PC-9 (cell line): ENCODE measurements around the gene GNMT. TPM values are rescaled to one million over a fixed set of nuclear protein-coding genes. Genes with fewer than 3 reads are reported as not detected.

Experiments used
- Bru-seq: library from RNA; stranded (reverse); fragments of 400-500 nt; gene quantifications from one replicate; lab custom pipeline; 2021; lab: Mats Ljungman, UMichigan
- BruChase-seq, 2 experiments: library from RNA; stranded (reverse); fragments of 400-500 nt; gene quantifications; one replicate each; lab custom pipeline; 2021; lab: Mats Ljungman, UMichigan
- BruUV-seq: library from RNA; stranded (reverse); fragments of 400-500 nt; replicated peaks from 2 replicates; lab custom pipeline; 2021; lab: Mats Ljungman, UMichigan
- CTCF ChIA-PET: fragments of 300-600 bp; sonication (Branson Sonifier 250); formaldehyde crosslinking; loops from one replicate; lab custom pipeline; 2022; ENCODE audit warnings: antibody characterized with exemption; lab: Charles Lee
- POLR2A ChIA-PET: fragments of 300-600 bp; sonication (Branson Sonifier 250); formaldehyde crosslinking; loops from one replicate; lab custom pipeline; 2022; ENCODE audit warnings: antibody characterized with exemption; ENCODE audit not compliant: unreplicated experiment; lab: Charles Lee
- DNase-seq, 2 experiments: peaks; one replicate each; pipeline versions ENCODE4 v3.0.0 to v3.0.0-alpha.2; 2015 to 2022; ENCODE audit warnings: mixed read lengths in 1 of 2
- H2AFZ ChIP-seq: fragments of 200-600 bp; sonication (generic); 2 replicates; pipeline ENCODE4 v1.8.1; 2017; ENCODE audit warnings: antibody characterized with exemption
- H3F3A ChIP-seq: fragments of 200-600 bp; sonication (generic); 2 replicates; pipeline ENCODE4 v1.8.1; 2017; ENCODE audit warnings: antibody characterized with exemption, mild to moderate bottlenecking, low read depth; ENCODE audit not compliant: insufficient read depth
- H3K27ac ChIP-seq: fragments of 200-600 bp; sonication (generic); 2 replicates; pipeline ENCODE4 v1.6.1; 2016; ENCODE audit warnings: mixed run types
- H3K27me3 ChIP-seq: fragments of 200-600 bp; sonication (generic); 2 replicates; pipeline ENCODE4 v1.6.1; 2016; ENCODE audit warnings: low read depth, mixed run types; ENCODE audit not compliant: insufficient read depth
- H3K36me3 ChIP-seq: fragments of 200-600 bp; sonication (generic); 2 replicates; pipeline ENCODE4 v1.6.1; 2016; ENCODE audit warnings: low read depth, mixed run types
- H3K4me1 ChIP-seq: fragments of 200-600 bp; sonication (generic); replicated peaks from 2 replicates; pipeline ENCODE4 v1.6.1; 2016; ENCODE audit warnings: mixed run types; ENCODE audit not compliant: insufficient read depth
- H3K4me2 ChIP-seq: fragments of 200-600 bp; sonication (generic); 2 replicates; pipeline ENCODE4 v1.6.1; 2017; ENCODE audit warnings: mixed run types
- H3K4me3 ChIP-seq: fragments of 200-600 bp; sonication (generic); 2 replicates; pipeline ENCODE4 v1.6.1; 2016; ENCODE audit warnings: mixed run types
- H3K79me2 ChIP-seq: fragments of 200-600 bp; sonication (generic); 2 replicates; pipeline ENCODE4 v1.6.1; 2017; ENCODE audit warnings: low read depth, mixed run types
- H3K9me2 ChIP-seq: fragments of 200-600 bp; sonication (generic); 2 replicates; pipeline ENCODE4 v1.8.1; 2017; ENCODE audit warnings: mild to moderate bottlenecking; ENCODE audit not compliant: insufficient read depth
- H3K9me3 ChIP-seq: fragments of 200-600 bp; sonication (generic); 2 replicates; pipeline ENCODE4 v1.8.1; 2016; ENCODE audit warnings: low read depth; ENCODE audit not compliant: insufficient read depth
- H4K20me1 ChIP-seq: fragments of 200-600 bp; sonication (generic); 2 replicates; pipeline ENCODE4 v1.8.1; 2017; ENCODE audit not compliant: insufficient read depth
- CTCF ChIP-seq: fragments of 200-600 bp; sonication (generic); conservative IDR thresholded peaks from 2 replicates; pipeline ENCODE4 v1.6.1; 2017; ENCODE audit warnings: mixed run types, antibody characterized with exemption, mild to moderate bottlenecking, moderate library complexity
- EZH2 ChIP-seq: fragments of 200-600 bp; sonication (generic); IDR thresholded peaks from 2 replicates; pipeline ENCODE4 v1.8.0; 2017; ENCODE audit warnings: antibody characterized with exemption, low read depth
- intact Hi-C: fragments of 100-400 bp; cut with micrococcal nuclease; formaldehyde crosslinking; loops from one replicate; pipeline ENCODE4 v1.10.0; 2022; ENCODE audit not compliant: unreplicated experiment
- long read RNA-seq: library from polyadenylated mRNA; stranded (forward); transcript quantifications from one replicate; pipeline ENCODE4 v2.0.0, GENCODE V29; 2022
- total RNA-seq: library from RNA; stranded (reverse); gene quantifications from 2 replicates; pipeline ENCODE4 v1.2.3, GENCODE V29; 2021

The GNMT gene
- total RNA-seq, result 0.57 TPM in 1 of 2 replicates, not detected in the other
- percentile 28 among the genes with signal in this experiment for Bru-seq, nascent RNA
- percentile 37 among the genes with signal in this experiment for BruChase-seq, experiment 1, labeled RNA remaining after a 2-hour chase
- BruChase-seq, experiment 2, labeled RNA remaining after a 6-hour chase, result percentile 42 among the genes with signal in this experiment
- long read RNA-seq, result 0 reads

GRCh38 chr6:42960243-42961019 lies at the start of gene GNMT:
TSS of gene GNMT (plus strand) at chr6:42960754. CDS start at chr6:42960768, 14 bp downstream.
- H3K4me3 ChIP-seq, result peak within 1 kb of the TSS; percentile 58
- TF ChIP-seq EZH2, result no peak
- TF ChIP-seq CTCF, result no peak
- no peaks in the 10 kb centered on the region; the same call in 1 of the 2 replicates for H3K36me3 ChIP-seq
- H3K4me1 ChIP-seq, result peaks cover 11% of the 10 kb centered on the region
- no peaks in the 10 kb centered on the region for H3K79me2 ChIP-seq
- no TSS peak for BruUV-seq
- intact Hi-C loops, result no loop called here
- H3K4me2 ChIP-seq, result peak within 1 kb of the TSS; percentile 86
- peak within 1 kb of the TSS; percentile 84 for H2AFZ ChIP-seq
- no peaks in the 10 kb centered on the region for H3K9me3 ChIP-seq
- H4K20me1 ChIP-seq, result no peaks in the 10 kb centered on the region
- ChIA-PET POLR2A (interaction anchor here (0.6 kb wide), 4 partner anchors 10 to 1266 kb away, joined by 3 to 5 read pairs (median 4); no protein-coding TSS in a partner anchor), CTCF (interaction anchor here (0.5 to 0.6 kb wide), 2 partner anchors 39 to 40 kb away, joined by 3 to 8 read pairs; no protein-coding TSS in a partner anchor)
- no peaks in the 10 kb centered on the region for H3K27me3 ChIP-seq
- peak; percentile 71 to 78 for DNase-seq
- no peak within 1 kb of the TSS for H3K27ac ChIP-seq
- H3F3A ChIP-seq, result peaks cover 9% of the 10 kb centered on the region; the same call in 1 of the 2 replicates
- no peaks in the 10 kb centered on the region for H3K9me2 ChIP-seq

GRCh38 chr6:42911171-42912021 lies 49.2 kb upstream of the GNMT start:
- Histone ChIP-seq H3K79me2 (no peaks in the 10 kb centered on the region), H3K36me3 (no peaks in the 10 kb centered on the region), H3K27ac (no peak overlapping the region), H3F3A (no peaks in the 10 kb centered on the region; the same call in 1 of the 2 replicates), H3K4me2 (no peak overlapping the region), H3K27me3 (no peaks in the 10 kb centered on the region), H4K20me1 (no peaks in the 10 kb centered on the region), H3K9me2 (no peaks in the 10 kb centered on the region), H3K4me3 (no peak overlapping the region), H3K4me1 (no peaks in the 10 kb centered on the region), H2AFZ (no peak overlapping the region), H3K9me3 (no peaks in the 10 kb centered on the region)
- DNase-seq, result no peak
- TF ChIP-seq CTCF, result no peak
- no peak for TF ChIP-seq EZH2
- intact Hi-C loops, result no loop called here
- CTCF ChIA-PET, result no interaction called here
- POLR2A ChIA-PET, result no interaction called here
- no TSS peak for BruUV-seq

- no peak for TF ChIP-seq CTCF
- TF ChIP-seq EZH2, result no peak
- no peaks in the 10 kb centered on the region for H3K9me3 ChIP-seq
- H3K27ac ChIP-seq, result no peak overlapping the region
- H3K4me1 ChIP-seq, result no peaks in the 10 kb centered on the region
- no peaks in the 10 kb centered on the region for H3K27me3 ChIP-seq
- no TSS peak for BruUV-seq
- no peaks in the 10 kb centered on the region; the same call in 1 of the 2 replicates for H3F3A ChIP-seq
- no peak overlapping the region for H3K4me3 ChIP-seq
- ChIA-PET CTCF (interaction anchor here (0.6 kb wide), 2 partner anchors 23 to 94 kb away, joined by 3 read pairs; no protein-coding TSS in a partner anchor), POLR2A (interaction anchor here (0.6 to 0.7 kb wide), 2 partner anchors 110 to 936 kb away, joined by 5 to 10 read pairs; no protein-coding TSS in a partner anchor)
- no peak for DNase-seq
- no peaks in the 10 kb centered on the region for H3K79me2 ChIP-seq
- H4K20me1 ChIP-seq, result no peaks in the 10 kb centered on the region
- H3K9me2 ChIP-seq, result no peaks in the 10 kb centered on the region
- no peaks in the 10 kb centered on the region for H3K36me3 ChIP-seq
- no peak overlapping the region for H2AFZ ChIP-seq
- intact Hi-C loops, result no loop called here
- H3K4me2 ChIP-seq, result no peak overlapping the region
Measured at GRCh38 chr6:42914546-42914945, 46.0 kb upstream of the GNMT start.
